A549 (cell line): ENCODE results near the gene GOSR2. TPM values are rescaled to one million over a fixed set of nuclear protein-coding genes. Genes with fewer than 3 reads are reported as not detected.
A peak's percentile ranks its signal among the peaks of the same experiment; 100 is the strongest.

ENCODE experiments used
- ATAC-seq, 2 experiments: fragments of 200-7000 bp in 1 of 2; fragments of >200 bp in 1 of 2; cut with Nextera tagmentation in 1 of 2; cut with Tn5 transposase in 1 of 2; 3 replicates each; pipeline versions ENCODE4 v1.8.0 to v1.9.1; 2018 to 2020; ENCODE audit warnings: mild to moderate bottlenecking in 1 of 2, moderate library complexity in 1 of 2
- CTCF ChIA-PET: fragments of 300-600 bp; sonication (Branson Sonifier 250); formaldehyde crosslinking; extraction: SDS; loops from one replicate; lab custom pipeline; 2021; ENCODE audit warnings: antibody characterized with exemption, inconsistent platforms; lab: Yijun Ruan, JAX
- POLR2A ChIA-PET: fragments of 350-600 bp; formaldehyde crosslinking; extraction: SDS; loops from one replicate; lab custom pipeline; 2021; ENCODE audit warnings: antibody characterized with exemption, inconsistent platforms; lab: Yijun Ruan, JAX
- DNase-seq, 2 experiments: peaks; one replicate each; pipeline versions ENCODE4 v3.0.0 to v3.0.0-alpha.2; 2011 to 2016; ENCODE audit warnings: low read depth in 1 of 2, low spot score in 1 of 2
- FAIRE-seq: peaks from 2 replicates; lab custom pipeline; 2011; peaks lifted over from hg19 to GRCh38; lab: Jason Lieb, UNC
- H3K27ac ChIP-seq, 2 experiments: fragments of >200 bp; sonication (Bioruptor Twin); formaldehyde crosslinking; 3 replicates each; pipeline ENCODE4 v1.5.1; 2016 to 2017
- H3K4me1 ChIP-seq: fragments of >200 bp; sonication (Bioruptor Twin); formaldehyde crosslinking; 3 replicates; pipeline ENCODE4 v1.6.1; 2016
- H3K4me2 ChIP-seq: fragments of >200 bp; sonication (Bioruptor Twin); formaldehyde crosslinking; 3 replicates; pipeline ENCODE4 v1.6.1; 2016
- H3K4me3 ChIP-seq: fragments of >200 bp; sonication (Bioruptor Twin); formaldehyde crosslinking; 3 replicates; pipeline ENCODE4 v1.5.1; 2016
- H3K9me3 ChIP-seq: fragments of >200 bp; sonication (Bioruptor Twin); formaldehyde crosslinking; 3 replicates; pipeline ENCODE4 v1.6.1; 2016
- BHLHE40 ChIP-seq: IDR thresholded peaks from 2 replicates; pipeline ENCODE4 v1.6.1; 2012; ENCODE audit warnings: low read depth, low read length, inconsistent platforms
- CBX8 ChIP-seq: fragments of 200-600 bp; sonication (generic); IDR thresholded peaks from 2 replicates; pipeline ENCODE4 v1.6.1; 2016
- CEBPB ChIP-seq, 2 experiments: fragments of >200 bp in 1 of 2; sonication (Bioruptor Twin) in 1 of 2; formaldehyde crosslinking in 1 of 2; IDR thresholded peaks; 2 replicates each; pipeline ENCODE4 v1.6.1; 2012 to 2016
- CHD2 ChIP-seq: fragments of 150-350 bp; IDR thresholded peaks from 2 replicates; pipeline ENCODE4 v1.6.1; 2014; ENCODE audit warnings: low read length; ENCODE audit not compliant: partially characterized antibody
- CHD4 ChIP-seq: fragments of 200-600 bp; sonication (generic); IDR thresholded peaks from 2 replicates; pipeline ENCODE4 v1.6.1; 2016; ENCODE audit warnings: antibody characterized with exemption, mild to moderate bottlenecking, borderline replicate concordance
- EHMT2 ChIP-seq: fragments of 200-600 bp; sonication (generic); IDR thresholded peaks from 2 replicates; pipeline ENCODE4 v1.6.1; 2016; ENCODE audit warnings: antibody characterized with exemption, low read depth, mild to moderate bottlenecking, moderate library complexity
- ESRRA ChIP-seq: fragments of 150-350 bp; IDR thresholded peaks from 2 replicates; pipeline ENCODE4 v1.6.1; 2014; ENCODE audit warnings: mild to moderate bottlenecking, low read length, borderline replicate concordance
- FOSB ChIP-seq: fragments of 250-450 bp; sonication (Bioruptor Pico); IDR thresholded peaks from 2 replicates; pipeline ENCODE4 v1.5.0; 2020; ENCODE audit warnings: mild to moderate bottlenecking, moderate library complexity
- HOXA7 ChIP-seq: fragments of 250-450 bp; sonication (Bioruptor Pico); IDR thresholded peaks from 2 replicates; pipeline ENCODE4 v1.5.0; 2020; ENCODE audit warnings: mild to moderate bottlenecking, moderate library complexity
- HOXB13 ChIP-seq: fragments of 250-450 bp; sonication (Bioruptor Pico); IDR thresholded peaks from 2 replicates; pipeline ENCODE4 v1.5.0; 2020; ENCODE audit warnings: low read depth, mild to moderate bottlenecking, moderate library complexity
- KDM1A ChIP-seq: fragments of 200-600 bp; sonication (generic); IDR thresholded peaks from 2 replicates; pipeline ENCODE4 v1.6.1; 2016; ENCODE audit warnings: low read depth, mild to moderate bottlenecking
- KDM5A ChIP-seq: fragments of 200-600 bp; sonication (generic); IDR thresholded peaks from 2 replicates; pipeline ENCODE4 v1.6.1; 2016; ENCODE audit warnings: antibody characterized with exemption, mild to moderate bottlenecking
- MAFK ChIP-seq: fragments of 450-650 bp; IDR thresholded peaks from 2 replicates; pipeline ENCODE4 v1.6.1; 2014; ENCODE audit not compliant: partially characterized antibody
- MAZ ChIP-seq: fragments of 150-350 bp; IDR thresholded peaks from 2 replicates; pipeline ENCODE4 v1.6.1; 2014; ENCODE audit warnings: antibody characterized with exemption, low read depth, low read length, borderline replicate concordance
- MYC ChIP-seq: IDR thresholded peaks from 2 replicates; pipeline ENCODE4 v1.6.1; 2012; ENCODE audit warnings: mild to moderate bottlenecking, inconsistent platforms, low read length, improper control_type of control experiment, borderline replicate concordance
- NPAS2 ChIP-seq: fragments of 250-450 bp; sonication (Bioruptor Pico); IDR thresholded peaks from 2 replicates; pipeline ENCODE4 v1.8.0; 2022; ENCODE audit warnings: mild to moderate bottlenecking, moderate library complexity, borderline replicate concordance
- RCOR1 ChIP-seq: fragments of 150-350 bp; IDR thresholded peaks from 2 replicates; pipeline ENCODE4 v1.6.1; 2014; ENCODE audit warnings: antibody characterized with exemption, low read length, low read depth
- SMC3 ChIP-seq: fragments of >200 bp; sonication (Bioruptor Twin); formaldehyde crosslinking; IDR thresholded peaks from 3 replicates; pipeline ENCODE4 v1.6.1; 2018; ENCODE audit warnings: inconsistent platforms
- TFCP2L1 ChIP-seq: fragments of 250-450 bp; sonication (Bioruptor Pico); IDR thresholded peaks from 2 replicates; pipeline ENCODE4 v1.5.0; 2021; ENCODE audit warnings: mild to moderate bottlenecking
- TP53 ChIP-seq: fragments of 250-450 bp; sonication (Bioruptor Pico); IDR thresholded peaks from 2 replicates; pipeline ENCODE4 v1.5.0; 2021; ENCODE audit warnings: mild to moderate bottlenecking, moderate library complexity
- ZC3H11A ChIP-seq: fragments of 450-650 bp; IDR thresholded peaks from 2 replicates; pipeline ENCODE4 v1.6.1; 2014; ENCODE audit warnings: antibody characterized with exemption, mild to moderate bottlenecking
- ZFP36 ChIP-seq: fragments of 450-650 bp; IDR thresholded peaks from 2 replicates; pipeline ENCODE4 v1.6.1; 2014; ENCODE audit warnings: borderline replicate concordance; ENCODE audit not compliant: partially characterized antibody
- ZSCAN20 ChIP-seq: fragments of 250-450 bp; sonication (Bioruptor Pico); IDR thresholded peaks from 2 replicates; pipeline ENCODE4 v1.8.0; 2022; ENCODE audit warnings: mild to moderate bottlenecking, moderate library complexity
- WGBS: methylation state at CpG from one replicate; pipeline ENCODE4 v1.1.6; 2017; ENCODE audit errors: missing lambda C conversion rate; 5-methylcytosine and 5-hydroxymethylcytosine counted together
- polyA plus RNA-seq, 4 experiments: library from polyadenylated mRNA; depleted of rRNA in 3 of 4; stranded (reverse); fragments of >200 nt; fragmentation: RNase III in 1 of 4; extraction: RNeasy Plus Mini Kit Qiagen cat#74134 plus additional on column Dnase treatment in 1 of 4; gene quantifications; 2 replicates in 3 of 4; 3 replicates in 1 of 4; pipeline ENCODE4 v1.2.3, GENCODE V29; 2011 to 2017
- TF ChIP-seq, protein P1 (sequence below): fragments of 450-650 bp; IDR thresholded peaks from 2 replicates; pipeline ENCODE4 v1.6.1; 2014; ENCODE audit warnings: antibody characterized with exemption
- TF ChIP-seq, protein P2 (sequence below): IDR thresholded peaks from 2 replicates; pipeline ENCODE4 v1.6.1; 2012; ENCODE audit warnings: low read depth, borderline replicate concordance
- TF ChIP-seq, protein P3 (sequence below): fragments of >200 bp; sonication (Bioruptor Twin); formaldehyde crosslinking; IDR thresholded peaks from 3 replicates; pipeline ENCODE4 v1.6.1; 2016
- TF ChIP-seq, protein P4 (sequence below): IDR thresholded peaks from 2 replicates; pipeline ENCODE4 v1.6.1; 2012
- TF ChIP-seq, protein P5 (sequence below): fragments of >200 bp; sonication (Bioruptor Twin); formaldehyde crosslinking; IDR thresholded peaks from 3 replicates; pipeline ENCODE4 v1.5.1; 2016
- TF ChIP-seq, protein P6 (sequence below): fragments of >200 bp; sonication (Bioruptor Twin); formaldehyde crosslinking; IDR thresholded peaks from 2 replicates; pipeline ENCODE4 v1.6.1; 2016

GOSR2 gene
- polyA plus RNA-seq, 2 of the 4 experiments (the other 2 are of a cell fraction), result 36.9 to 68.3 TPM

DNA sequence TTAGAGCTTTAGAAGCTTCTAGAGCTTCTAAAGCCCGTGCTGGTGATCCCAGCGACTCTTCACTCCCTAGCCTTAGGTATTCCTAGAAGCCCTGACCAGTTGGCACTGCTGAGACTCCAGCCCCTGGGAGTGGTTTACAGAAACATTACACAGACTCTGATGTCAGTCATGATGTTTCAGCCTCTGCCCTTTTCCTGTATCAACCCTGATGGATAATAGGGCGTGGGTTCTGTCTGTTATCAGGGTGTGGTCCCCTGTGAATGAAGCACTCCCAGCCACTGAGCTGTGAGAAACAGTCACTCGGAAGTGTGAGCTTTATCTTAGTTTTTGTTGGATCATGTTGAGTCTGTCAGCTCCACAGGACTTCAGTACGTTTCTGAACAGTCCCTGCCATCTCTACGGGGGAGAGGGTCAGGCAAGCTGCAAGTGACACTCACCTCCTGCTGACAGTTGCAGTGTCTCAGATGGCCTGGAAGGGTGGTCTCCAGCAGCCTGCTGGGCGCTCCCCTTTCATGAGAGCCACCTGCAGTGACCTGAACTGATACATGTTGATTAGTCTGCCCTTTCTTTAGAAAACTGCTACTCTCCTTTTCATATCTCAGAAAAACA lies 12.8 kb downstream of the GOSR2 start:
- Histone ChIP-seq H3K4me1 (no peaks in the 10 kb centered on the region), H3K4me2 (no peak overlapping the region), H3K9me3 (no peaks in the 10 kb centered on the region), H3K27ac (no peak overlapping the region), H3K4me3 (no peak overlapping the region)
- no peak for ATAC-seq
- CTCF ChIA-PET, result interaction anchor here (1.0 to 1.3 kb wide), 3 partner anchors 15 to 379 kb away, joined by 3 read pairs; no protein-coding TSS in a partner anchor
- POLR2A ChIA-PET, result no interaction called here
- FAIRE-seq, result no peak
- no peak for DNase-seq
- TF ChIP-seq, protein P1, sequence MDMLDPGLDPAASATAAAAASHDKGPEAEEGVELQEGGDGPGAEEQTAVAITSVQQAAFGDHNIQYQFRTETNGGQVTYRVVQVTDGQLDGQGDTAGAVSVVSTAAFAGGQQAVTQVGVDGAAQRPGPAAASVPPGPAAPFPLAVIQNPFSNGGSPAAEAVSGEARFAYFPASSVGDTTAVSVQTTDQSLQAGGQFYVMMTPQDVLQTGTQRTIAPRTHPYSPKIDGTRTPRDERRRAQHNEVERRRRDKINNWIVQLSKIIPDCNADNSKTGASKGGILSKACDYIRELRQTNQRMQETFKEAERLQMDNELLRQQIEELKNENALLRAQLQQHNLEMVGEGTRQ, result no peak
- TF ChIP-seq ZC3H11A (no peak), MAFK (no peak), CHD2 (no peak), HOXA7 (CRISPR knock-in tag) (no peak), ZSCAN20 (CRISPR knock-in tag) (no peak), FOSB (CRISPR knock-in tag) (no peak), KDM1A (no peak), MYC (no peak), ZFP36 (no peak)
- TF ChIP-seq, protein P2, sequence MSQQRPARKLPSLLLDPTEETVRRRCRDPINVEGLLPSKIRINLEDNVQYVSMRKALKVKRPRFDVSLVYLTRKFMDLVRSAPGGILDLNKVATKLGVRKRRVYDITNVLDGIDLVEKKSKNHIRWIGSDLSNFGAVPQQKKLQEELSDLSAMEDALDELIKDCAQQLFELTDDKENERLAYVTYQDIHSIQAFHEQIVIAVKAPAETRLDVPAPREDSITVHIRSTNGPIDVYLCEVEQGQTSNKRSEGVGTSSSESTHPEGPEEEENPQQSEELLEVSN, result no peak
- 86% methylated on average over 7 of the region's 7 CpGs for WGBS

DNA sequence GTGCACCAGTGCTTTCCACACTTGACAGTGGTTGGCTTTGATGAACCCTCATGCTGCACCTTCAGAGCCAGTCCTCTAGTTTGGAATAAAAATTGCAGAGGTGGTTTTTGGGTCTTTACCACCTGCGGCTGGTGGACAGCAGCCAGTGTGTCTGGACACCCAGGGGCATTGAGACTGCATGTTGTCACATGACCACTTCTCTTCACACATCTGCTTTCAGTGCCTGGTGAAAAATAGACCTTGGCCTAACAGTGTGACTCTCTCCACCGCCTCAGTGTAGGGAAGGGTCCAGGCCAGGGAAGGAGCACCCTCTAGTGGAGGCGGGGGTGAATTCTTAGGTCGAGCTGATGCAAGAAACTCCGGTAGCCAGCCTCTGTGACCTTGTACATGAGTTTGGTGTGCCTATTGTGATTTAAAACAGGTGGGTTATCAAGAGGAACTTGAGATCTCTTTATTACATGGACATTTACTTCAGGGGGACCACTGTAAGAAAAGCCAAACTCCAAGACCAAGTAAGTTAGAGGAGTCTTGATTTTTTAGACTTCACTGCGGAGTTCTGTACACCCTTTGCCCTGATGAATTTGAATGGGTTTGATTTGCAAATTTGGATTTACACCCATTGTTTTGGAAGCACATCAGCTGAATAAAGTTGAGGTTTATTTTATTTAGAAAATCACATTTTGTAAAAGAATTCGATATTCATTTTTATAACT lies 17.9 kb downstream of the GOSR2 start:
- ChIA-PET CTCF (interaction anchor here (0.6 to 28.3 kb wide), 39 partner anchors 9 to 742 kb away, joined by 3 to 460 read pairs (median 4); partner anchors contain the start of genes GOSR2, RPRML and WNT9B), POLR2A (no interaction called here)
- Histone ChIP-seq H3K4me3 (no peak overlapping the region), H3K27ac (peak overlapping the region in 1 of 2 experiments; percentile 46; a peak in 2 of 6 replicates), H3K4me1 (no peaks in the 10 kb centered on the region), H3K4me2 (no peak overlapping the region), H3K9me3 (no peaks in the 10 kb centered on the region)
- peak; percentile 51 for FAIRE-seq
- peak; percentile 74 to 85 for ATAC-seq
- peak; percentile 84 to 97 for DNase-seq
- WGBS, result 37% methylated on average over 7 of the region's 7 CpGs
- TF ChIP-seq, protein P3, sequence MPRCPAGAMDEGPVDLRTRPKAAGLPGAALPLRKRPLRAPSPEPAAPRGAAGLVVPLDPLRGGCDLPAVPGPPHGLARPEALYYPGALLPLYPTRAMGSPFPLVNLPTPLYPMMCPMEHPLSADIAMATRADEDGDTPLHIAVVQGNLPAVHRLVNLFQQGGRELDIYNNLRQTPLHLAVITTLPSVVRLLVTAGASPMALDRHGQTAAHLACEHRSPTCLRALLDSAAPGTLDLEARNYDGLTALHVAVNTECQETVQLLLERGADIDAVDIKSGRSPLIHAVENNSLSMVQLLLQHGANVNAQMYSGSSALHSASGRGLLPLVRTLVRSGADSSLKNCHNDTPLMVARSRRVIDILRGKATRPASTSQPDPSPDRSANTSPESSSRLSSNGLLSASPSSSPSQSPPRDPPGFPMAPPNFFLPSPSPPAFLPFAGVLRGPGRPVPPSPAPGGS, result no peak
- TF ChIP-seq HOXB13 (CRISPR knock-in tag) (no peak), NPAS2 (no peak), SMC3 (peak; percentile 80), KDM1A (no peak), CEBPB (IDR thresholded peaks at IDR 0.05) (0 out of 4 replicates have a peak, but pooled peaks of 1 of the 2 experiments have one; percentile 33), BHLHE40 (no peak), CHD2 (no peak), ZFP36 (no peak), TFCP2L1 (CRISPR knock-in tag) (no peak), EHMT2 (no peak), CBX8 (no peak), TP53 (no peak), ESRRA (0 out of 2 replicates have a peak, but pooled peaks have one; percentile 18), CHD4 (no peak), RCOR1 (no peak), KDM5A (no peak), MAZ (0 out of 2 replicates have a peak, but pooled peaks have one; percentile 44)
- TF ChIP-seq, protein P4, sequence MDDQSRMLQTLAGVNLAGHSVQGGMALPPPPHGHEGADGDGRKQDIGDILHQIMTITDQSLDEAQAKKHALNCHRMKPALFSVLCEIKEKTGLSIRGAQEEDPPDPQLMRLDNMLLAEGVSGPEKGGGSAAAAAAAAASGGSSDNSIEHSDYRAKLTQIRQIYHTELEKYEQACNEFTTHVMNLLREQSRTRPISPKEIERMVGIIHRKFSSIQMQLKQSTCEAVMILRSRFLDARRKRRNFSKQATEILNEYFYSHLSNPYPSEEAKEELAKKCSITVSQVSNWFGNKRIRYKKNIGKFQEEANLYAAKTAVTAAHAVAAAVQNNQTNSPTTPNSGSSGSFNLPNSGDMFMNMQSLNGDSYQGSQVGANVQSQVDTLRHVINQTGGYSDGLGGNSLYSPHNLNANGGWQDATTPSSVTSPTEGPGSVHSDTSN, result no peak
- TF ChIP-seq, protein P5, sequence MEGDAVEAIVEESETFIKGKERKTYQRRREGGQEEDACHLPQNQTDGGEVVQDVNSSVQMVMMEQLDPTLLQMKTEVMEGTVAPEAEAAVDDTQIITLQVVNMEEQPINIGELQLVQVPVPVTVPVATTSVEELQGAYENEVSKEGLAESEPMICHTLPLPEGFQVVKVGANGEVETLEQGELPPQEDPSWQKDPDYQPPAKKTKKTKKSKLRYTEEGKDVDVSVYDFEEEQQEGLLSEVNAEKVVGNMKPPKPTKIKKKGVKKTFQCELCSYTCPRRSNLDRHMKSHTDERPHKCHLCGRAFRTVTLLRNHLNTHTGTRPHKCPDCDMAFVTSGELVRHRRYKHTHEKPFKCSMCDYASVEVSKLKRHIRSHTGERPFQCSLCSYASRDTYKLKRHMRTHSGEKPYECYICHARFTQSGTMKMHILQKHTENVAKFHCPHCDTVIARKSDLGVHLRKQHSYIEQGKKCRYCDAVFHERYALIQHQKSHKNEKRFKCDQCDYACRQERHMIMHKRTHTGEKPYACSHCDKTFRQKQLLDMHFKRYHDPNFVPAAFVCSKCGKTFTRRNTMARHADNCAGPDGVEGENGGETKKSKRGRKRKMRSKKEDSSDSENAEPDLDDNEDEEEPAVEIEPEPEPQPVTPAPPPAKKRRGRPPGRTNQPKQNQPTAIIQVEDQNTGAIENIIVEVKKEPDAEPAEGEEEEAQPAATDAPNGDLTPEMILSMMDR, result peak; percentile 95
- TF ChIP-seq, protein P6, sequence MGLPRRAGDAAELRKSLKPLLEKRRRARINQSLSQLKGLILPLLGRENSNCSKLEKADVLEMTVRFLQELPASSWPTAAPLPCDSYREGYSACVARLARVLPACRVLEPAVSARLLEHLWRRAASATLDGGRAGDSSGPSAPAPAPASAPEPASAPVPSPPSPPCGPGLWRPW, result no peak
- TF ChIP-seq, protein P2, result no peak
